DMS 273 (cell line): ENCODE data around the gene TYK2.
A peak's percentile ranks its signal among the peaks of the same experiment; 100 is the strongest.
"Not testable (repeated sequence)": the region's sequence is repeated elsewhere in the genome, so short reads cannot be mapped to it uniquely, and the experiment has no call there.

Experiments used
- DNase-seq: peaks from one replicate; lab custom pipeline; 2025; ENCODE audit not compliant: unreplicated experiment; lab: John Stamatoyannopoulos, UW

The TYK2 gene

DNA sequence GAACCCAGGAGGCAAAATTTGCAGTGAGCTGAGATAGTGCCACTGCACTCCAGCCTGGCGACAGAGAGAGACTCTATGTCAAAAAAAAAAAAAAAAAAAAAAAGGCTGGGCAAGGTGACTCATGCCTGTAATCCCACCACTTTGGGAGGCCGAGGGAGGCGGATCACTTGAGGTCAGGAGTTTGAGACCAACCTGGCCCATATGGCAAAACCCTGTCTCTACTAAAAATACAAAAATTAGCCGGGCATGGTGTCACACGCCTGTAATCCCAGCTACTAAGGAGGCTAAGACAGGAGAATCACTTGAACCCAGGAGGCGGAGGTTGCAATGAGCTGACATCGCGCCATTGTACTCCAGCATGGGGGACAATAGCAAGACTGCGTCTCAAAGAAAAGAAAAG, 43.6 kb downstream of the TYK2 start:
- not testable (repeated sequence) for DNase-seq

DNA sequence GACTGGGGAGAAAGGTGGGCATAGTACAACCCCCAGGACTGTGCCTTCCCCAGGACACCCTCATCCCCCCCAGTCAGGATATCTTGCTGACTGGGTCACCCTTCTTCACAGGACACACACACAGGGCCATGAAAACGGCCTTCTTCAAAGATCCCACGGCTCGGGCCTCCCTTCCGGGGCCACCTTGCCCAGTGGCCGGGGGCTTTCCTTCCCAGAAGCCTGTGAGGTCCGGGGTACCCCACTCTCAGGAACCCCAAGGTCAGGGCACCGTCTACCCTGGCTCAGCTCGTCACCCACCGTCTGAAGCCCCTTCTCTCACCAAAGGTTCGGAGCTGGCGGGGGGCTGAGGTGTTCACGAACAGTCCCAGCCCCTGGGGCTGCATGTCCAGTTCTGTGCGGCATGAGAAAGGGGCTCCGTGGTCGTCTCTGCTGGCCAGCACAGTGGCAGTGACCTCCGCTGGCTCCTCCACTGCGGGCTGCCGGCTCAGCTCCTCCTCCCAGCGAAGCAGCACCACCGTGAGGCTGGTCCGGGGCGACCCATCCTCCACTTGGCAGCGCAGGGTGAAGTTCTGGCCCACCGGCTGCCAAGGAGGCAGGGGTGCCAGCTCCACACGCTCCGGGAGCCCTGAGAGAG, 44.9 kb downstream of the TYK2 start:
- no peak for DNase-seq

DNA sequence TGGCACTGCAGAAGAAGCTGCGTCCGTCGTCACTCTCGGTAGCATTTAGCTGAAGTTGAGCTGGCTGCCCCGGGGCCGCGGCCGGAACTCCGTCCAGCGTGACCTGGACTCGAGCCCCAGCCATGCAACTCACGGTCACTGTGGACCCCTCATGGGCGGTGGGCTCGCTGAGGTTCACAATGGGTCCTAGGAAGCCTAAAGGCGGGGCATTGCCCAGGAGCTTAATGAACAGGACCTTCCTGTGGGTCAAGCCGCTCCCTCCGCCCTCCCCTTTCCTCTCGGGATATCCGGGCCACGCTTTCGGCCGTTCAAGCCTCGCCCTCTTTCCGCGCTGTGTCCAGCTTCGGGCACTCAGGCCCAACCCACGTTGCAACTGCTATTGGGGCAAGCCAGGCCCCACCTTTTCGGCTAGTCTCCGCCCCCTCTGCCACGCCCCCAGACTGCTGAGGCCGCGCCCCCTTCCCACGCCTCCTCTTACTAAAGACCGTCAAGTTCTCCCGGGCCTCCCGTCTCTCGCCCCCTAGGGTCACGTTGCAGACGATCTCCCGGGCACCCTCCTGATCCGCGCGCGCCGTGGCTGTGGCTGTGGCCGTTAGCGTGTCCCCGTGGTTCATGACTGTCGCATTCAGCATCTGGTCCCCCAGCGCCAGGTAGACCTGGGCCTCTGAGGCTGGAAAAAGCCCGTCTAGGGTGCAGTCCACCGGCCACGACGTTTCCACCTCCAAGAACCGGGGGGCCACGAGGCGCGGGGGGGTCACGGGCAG, 45.6 kb downstream of the TYK2 start:
- DNase-seq, result peak; percentile 90

DNA sequence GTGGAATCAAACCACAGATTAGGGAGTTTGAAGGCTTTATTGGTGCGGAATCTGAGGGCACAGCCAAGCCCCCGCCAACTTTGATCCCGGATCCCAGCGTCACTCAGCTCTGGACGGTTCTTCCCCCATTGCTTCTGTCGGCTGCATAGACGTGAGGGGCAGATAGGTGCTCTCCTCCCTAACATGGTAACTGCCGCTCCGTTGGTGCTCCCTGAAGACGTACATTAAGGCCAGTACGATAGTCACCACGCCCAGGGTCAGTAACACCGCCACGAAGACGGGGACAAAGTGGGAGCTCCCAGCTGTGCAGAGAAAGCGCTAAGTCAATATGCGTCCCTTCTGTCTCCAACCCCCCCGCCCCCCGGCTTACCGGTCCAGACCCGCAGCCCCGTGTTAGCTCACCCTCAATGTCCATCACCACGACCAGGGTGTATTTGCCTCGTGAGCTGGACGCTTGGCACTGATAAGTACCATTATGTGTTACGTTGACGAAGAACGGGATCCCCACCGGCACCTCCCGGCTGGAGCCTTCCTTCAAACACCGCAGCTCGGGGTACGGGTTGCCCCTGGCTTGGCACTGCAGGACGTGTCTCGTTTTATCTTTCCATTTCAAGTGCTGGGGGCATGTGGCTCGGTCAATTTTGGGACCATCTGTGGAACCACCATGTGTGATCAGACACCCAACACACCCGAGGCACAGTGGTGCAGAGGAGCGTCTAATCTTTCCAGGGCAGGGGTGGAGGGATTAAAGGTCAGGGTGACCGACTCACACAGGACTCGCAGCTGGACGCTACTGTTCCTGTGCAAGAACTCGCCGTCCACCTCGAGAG, 46.4 kb downstream of the TYK2 start:
- DNase-seq, result peak; percentile 50

DNA sequence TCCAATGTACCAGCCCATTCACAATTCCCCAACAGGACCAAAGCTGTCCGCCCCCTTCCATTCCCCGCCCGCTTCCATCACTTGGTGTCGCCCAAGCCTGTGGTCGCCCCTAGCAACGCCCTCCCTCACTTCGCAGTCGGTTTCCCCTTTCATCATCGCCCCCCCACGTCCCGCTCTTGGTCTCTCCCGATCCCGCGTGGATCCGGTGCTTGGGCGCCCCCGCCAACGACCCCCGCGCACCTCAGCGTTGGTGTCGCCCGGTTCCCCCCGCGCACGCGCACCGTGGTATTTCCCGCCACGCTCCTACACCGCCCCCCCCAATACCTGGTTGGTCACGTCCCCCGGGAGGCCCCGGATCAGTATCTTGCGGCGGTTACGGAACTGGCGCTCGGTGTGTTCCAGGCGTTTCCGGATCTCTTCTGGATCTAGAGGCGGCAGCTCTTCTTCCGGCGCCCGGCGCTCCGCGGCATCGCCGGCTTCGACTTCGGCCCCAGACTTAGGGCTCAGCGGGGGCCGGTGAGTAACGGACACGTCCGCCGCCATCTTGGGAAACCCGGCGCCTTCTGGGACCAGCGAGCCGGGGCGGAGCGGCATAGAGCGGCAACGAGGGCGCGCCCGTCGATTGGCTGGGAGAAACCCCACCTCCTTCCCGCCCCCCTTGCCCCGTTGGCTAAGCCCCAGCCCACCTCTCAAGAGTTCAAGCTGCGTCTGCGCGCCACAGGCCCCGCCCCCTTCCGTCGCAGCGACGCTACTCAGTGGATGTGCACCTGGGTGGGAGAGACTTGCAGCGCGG, 47.2 kb downstream of the TYK2 start, which contains the start of gene RAVER1:
RAVER1 (minus strand) TSS at position 565 of the 793 bp plus-strand sequence; CDS start at position 543, 22 bp downstream.
- peak; percentile 99 for DNase-seq

DNA sequence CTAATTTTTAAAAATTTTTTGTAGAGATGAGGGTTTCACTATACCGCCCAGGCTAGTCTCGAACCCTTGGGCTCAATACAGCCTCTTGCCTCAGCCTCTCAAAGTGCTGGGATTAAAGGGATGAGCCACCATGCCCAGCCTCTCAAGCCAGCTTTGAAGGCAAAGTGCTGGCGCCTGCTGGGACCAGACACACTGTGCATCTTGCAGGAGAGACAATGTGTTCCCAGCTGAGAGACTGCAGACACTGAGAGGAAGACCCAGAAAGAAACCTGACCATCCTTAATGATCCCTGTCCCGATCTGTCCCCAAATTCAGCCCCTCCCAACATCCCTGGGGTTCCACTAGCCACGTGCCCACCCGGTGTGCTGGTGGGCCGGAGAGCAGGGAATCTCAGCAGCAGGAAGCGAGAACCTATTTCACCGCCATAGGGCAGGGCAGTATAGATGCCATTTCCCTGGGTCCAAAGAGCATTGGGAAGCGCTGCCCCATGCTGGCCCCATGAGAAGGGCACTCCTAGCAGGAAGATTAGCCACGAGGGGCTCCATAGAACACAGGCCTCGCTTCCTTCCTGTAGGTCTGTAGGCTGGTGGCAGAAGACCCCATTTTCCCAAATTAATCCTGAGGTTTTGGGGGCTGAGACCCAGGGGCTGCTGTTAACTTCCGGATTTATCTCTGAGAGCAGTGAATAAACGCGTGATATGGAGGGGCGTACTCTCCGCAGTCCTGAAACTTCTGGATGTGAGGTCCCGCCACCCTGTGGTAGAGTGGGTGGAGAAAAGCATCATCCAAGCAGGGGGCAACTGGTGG, 48.0 kb downstream of the TYK2 start:
- no peak for DNase-seq

DNA sequence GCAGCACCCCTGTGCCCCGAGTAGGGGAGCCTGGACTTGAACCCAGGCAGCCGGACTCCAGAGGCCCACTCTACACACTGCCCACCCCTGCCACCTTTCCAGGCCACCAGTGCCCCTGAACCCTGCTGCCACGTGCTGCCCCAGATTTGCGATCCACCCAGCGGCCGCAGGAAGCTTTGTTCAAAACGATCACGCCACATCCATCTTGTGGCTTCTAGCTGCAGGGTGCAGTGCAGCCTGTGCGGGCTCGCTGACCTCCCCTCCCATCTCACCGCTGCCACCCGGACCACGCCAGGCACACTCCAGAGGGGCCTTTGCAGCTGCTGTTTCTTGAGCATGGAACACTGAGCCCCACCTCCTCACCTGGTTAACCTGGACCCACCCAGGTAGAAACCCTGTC, 50.8 kb downstream of the TYK2 start:
- no peak for DNase-seq

DNA sequence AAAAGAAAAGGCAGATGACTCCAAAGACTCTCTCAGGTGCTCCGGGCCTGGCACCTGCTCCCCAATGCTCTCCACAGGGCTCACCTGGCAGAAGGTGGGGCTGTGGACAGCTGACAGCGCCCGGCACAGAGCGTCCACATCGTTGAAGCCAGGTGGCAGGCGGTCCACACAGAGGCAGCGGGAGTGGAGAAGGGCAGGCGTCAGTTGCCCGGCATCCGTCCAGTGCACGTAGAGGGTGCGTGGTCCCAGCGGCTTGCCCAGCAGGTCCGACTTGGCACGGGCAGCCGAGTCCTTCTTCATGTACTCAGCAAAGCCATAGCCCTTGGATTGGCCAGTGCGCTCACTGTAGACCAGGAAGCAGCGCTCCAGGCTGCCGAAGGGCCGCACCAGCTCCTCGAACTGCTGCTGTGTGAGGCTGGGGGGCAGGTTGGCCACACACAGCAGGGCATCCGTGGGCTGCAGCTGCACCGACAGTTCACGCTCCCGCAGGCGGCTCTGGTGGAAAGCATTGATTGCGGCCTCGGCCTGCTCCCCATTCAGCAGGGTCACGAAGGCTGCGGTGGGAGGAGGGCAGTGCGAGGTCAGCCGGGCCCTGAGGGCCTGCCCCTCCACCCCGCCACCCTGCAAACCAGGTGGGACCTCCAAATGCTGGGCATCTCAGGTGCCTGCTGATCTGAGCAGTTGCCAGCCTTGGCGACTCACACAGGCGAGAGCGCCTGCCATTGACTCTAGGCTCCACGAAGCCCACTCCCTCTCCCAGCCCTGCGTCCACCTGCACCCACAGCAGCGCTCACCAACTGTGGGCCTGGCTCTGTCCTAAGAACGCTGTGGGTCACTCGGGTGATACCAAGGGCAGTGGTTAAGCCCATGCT, 51.6 kb downstream of the TYK2 start:
- DNase-seq, result no peak

DNA sequence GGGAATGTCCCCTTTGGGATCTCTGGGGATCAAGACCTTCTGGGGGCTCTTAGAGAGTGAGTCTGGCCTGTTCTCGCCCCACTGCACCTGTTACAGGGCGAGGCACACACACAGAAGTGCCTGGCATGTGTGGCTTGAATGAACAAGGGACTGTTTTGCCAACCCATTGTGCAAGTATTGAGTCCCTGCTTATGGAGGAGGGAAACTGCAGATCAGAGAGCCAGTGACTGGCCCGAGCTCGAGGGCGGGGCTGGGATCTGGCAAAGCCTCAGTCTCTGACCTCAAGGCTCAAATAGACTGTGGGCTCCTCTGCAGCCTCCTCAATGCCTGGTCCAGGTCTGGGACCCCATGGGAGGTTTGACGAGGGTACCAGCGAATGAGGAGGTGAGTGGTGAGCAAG, 52.6 kb downstream of the TYK2 start:
- no peak for DNase-seq

DNA sequence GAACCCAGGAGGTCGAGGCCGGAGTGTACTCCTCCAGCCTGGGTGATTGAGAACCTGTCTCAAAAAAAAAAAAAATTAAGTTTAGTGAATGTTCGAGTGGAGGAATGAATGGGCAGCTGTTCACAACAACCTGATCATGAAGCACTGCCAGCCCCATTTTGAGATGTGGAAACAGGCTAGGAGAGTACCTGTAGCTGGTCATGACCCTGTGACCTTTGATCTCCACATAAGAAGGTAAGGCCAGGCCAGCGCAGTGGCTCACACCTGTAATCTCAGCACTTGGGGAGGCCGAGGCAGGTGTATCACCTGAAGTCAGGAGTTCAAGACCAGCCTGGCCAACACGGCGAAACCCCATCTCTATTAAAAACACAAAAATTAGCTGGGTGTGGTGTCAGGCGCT, 54.6 kb downstream of the TYK2 start:
- no peak for DNase-seq

DNA sequence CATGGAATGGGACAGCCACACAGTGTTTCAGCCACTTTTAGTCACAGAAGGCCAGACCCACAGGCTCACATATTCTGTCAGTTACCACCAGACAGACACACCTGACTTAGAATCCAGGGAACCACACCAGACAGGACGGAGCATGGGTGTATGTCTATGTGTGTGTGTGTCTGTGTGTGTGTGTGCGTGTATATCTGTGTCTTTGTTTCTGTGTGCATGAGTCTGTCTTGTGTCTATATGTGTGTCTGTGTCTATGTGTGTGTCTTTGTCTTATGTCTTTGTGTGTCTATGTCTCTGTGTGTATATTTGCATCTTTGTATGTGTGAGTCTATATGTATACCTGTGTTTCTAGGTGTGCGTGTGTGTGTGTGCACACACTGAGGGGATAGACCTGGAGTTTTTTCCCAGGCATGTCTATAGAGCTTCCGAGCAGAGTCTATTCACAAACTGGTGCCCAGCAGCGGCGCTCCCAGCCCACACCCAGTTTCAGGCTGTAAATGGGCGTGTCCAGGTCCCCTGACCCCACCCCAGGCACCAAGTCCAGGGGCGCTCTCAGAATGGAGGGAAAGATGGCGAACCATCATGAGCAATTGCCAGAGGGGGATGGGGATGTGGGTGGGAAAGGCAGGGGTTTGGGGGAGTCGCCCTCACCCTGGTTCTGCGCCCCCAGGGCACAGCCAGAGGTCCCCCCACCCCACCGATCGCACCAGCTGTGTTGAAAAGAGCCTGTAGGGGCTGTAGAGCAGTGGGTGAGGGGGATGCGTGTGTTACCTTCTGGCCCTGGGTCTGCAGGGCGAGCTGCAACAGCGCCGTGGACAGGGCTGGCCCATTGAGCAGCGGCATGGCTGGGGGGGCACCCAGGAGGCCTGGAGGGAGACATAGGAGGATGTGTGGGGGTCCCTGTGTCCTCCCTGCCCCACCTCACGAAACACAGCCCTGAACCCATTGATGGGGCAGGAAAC, 58.2 kb downstream of the TYK2 start:
- no peak for DNase-seq

DNA sequence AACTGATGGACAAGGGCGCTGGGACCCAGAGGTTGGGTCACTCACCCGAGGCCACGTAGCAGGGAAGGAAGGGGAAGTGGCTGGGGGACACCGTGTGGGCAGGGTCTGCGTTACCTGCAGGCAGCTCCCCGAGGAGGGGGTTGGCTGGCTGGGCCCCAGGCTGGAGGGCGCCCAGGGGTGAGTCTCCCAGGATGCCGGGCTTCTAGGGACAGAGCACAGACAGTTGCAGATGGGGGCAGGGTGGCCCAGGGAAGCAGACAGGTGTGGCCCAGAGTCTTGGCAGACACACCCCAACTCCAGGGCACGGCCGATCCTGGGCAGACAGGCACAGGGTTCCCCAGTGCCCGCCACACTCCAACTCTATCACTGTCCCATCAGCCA, 59.0 kb downstream of the TYK2 start:
- no peak for DNase-seq

DNA sequence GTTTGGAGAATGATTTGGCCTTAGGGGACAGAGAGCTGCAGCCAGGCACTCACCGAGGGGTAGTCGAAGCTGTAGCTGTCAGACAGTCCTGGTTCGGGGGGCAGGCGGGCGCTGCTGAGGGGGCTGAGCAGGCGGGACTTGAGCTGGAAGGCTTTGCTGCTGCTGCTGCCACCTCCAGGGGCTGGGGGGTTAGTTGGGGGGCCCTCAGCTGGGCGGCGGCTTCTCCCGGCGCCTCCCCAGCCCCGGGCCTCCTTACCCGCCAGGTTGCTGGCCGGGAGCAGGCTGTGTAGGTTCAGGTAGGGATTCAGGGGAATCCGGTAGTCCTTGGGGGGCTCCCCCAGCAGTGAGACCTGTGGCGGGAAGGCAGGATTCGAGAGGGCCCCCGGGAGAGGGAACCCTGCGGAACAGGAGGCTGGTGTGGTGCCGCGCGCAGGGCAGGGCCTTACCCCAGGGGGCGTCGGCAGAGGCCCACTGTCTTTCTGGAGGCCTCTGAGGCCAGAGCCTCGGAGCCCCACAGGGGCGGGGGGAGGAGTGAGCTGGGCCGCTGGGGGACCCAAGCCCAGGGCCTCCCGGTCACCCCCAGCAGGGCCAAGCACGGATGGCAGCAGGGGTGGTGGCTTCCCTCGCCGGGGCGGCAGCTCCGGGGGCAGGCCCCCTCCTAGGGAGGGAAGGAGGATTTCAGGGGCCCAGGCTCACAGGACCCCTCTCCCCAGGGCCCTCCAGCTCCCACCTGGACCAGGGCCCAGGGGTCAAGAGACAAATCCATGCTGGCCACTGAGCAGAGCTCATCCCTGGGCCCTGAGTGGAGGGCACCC, 59.6 kb downstream of the TYK2 start:
- DNase-seq, result no peak

DNA sequence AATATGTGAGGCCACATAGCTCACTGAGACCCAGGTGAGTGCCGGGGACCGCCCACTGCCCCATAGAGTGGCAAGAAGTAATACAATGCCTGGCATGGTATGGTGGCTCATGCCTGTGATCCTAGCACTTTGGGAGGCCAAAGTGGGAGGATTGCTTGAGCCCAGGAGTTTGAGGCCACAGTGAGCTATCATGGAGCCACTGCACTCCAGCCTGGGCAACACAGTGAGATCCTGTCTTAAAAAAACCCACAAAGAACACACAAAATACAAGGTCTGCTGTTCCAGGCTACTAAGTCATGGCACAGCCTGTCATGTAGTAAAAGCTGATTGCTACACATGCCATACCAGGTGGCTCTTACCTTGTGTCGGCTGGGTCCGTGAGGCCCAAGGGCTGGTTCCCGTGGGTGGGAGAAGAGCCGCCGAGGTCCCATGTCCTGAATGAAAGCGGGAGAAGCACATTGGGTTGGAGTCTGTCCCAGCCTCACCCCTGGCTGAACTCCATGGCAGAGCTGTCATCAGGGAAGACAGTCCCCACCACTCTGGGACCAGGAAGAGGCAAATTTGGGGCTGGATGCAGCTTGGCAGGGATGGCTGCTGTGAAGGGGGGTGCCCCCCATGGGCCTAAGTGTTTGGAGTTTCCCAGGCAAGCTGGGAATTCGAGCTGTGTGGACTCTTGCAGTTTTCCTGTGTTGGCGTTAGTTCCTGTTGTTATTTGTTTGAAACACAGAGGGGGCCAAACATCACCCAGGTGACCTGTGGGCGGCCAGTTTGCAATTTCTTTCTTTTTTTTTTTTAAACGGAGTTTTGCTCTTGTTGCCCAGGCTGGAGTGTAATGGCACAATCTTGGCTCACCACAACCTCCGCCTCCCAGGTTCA, 61.3 kb downstream of the TYK2 start:
- no peak for DNase-seq

DNA sequence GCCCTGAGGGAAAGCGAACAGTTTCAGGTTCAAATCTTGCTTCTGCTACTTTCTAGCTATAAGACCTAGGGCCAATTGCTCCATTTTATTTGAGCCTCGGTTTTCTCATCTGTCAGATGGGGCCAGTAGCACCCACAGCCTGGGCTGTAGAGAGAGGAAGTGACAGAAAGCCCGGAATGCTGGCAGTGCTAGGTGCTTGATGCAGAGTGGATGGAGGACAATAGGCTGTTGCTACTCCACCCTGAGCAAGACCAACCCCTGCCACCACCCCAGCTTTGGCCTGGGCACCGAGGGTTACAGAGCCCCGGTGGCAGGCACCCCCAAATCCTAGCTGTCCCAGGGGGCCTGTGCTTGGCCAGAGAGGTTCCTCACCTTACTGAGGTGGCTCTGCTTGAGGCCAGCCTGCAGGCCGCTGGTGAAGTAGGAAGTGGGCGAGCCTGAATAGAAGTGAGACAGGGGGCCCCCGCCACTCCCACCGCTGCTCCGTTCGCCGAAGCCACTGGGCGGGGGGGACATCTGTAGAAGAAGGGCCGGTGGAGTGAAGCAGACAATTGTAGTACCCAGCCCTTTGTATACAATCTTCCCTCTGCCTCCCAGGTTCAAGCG, 62.4 kb downstream of the TYK2 start:
- DNase-seq, result no peak
